ENCODE results near the gene DUSP18.

GRCh38 chr22:30637701-30638114 is 30.0 kb downstream of the DUSP18 start:
- no peak for TF ChIP-seq CTCF (IDR thresholded peaks at IDR 0.05; ENCODE audit: poor library complexity)
- TF ChIP-seq EZH2phosphoT487 (IDR thresholded peaks at IDR 0.05; ENCODE audit: low read depth, severe bottlenecking, unreplicated experiment), result no peak
- no peak for TF ChIP-seq EZH2 (IDR thresholded peaks at IDR 0.05; ENCODE audit: borderline replicate concordance)

All from hepatocyte (in vitro differentiated cells).